SK-N-SH treated with all-trans-retinoic acid at 6 μM for 48 hours (cell line): Measurements from ENCODE around the gene LTF.

ENCODE experiments used
- BACH2 ChIP-seq: fragments of 250-450 bp; sonication (Bioruptor Pico); IDR thresholded peaks from 2 replicates; pipeline ENCODE4 v1.9.0; 2021; ENCODE audit warnings: mild to moderate bottlenecking, borderline replicate concordance
- OSR1 ChIP-seq: fragments of 250-450 bp; sonication (Bioruptor Pico); IDR thresholded peaks from 2 replicates; pipeline ENCODE4 v1.8.0; 2022; ENCODE audit warnings: moderate library complexity, mild to moderate bottlenecking, inconsistent platforms
- TOX ChIP-seq: fragments of 250-450 bp; sonication (Bioruptor Pico); IDR thresholded peaks from 2 replicates; pipeline ENCODE4 v1.8.0; 2021; ENCODE audit warnings: mild to moderate bottlenecking, moderate library complexity, borderline replicate concordance

GRCh38 chr3:46406443-46406787 lies 58.3 kb downstream of the LTF start:
- TF ChIP-seq BACH2 (no peak), TOX (CRISPR knock-in tag) (no peak), OSR1 (no peak)
